Renal cortex interstitium (tissue), 15 donors: ENCODE results near the gene GRIP1. TPM values are rescaled to one million over a fixed set of nuclear protein-coding genes. Genes with fewer than 3 reads are reported as not detected.

Experiments
- DNase-seq, 11 donors: peaks; one replicate each; pipeline ENCODE4 v3.0.0-alpha.2; 2013; ENCODE audit warnings: low read depth in 9 of 11, low spot score in 4 of 11; ENCODE audit errors: extremely low read depth in 1 of 11
- long read RNA-seq, 16 experiments: transcript quantifications; one replicate each; lab custom pipeline, GENCODE V29; 2026
- polyA plus RNA-seq, 3 donors: library from polyadenylated mRNA; unstranded; fragments of 120-200 nt; gene quantifications; one replicate each; pipeline ENCODE4 v1.2.1, GENCODE V29; 2013; ENCODE audit not compliant: insufficient read length in 3 of 3

Gene GRIP1
- 10 to 100 TPM; 23.0 to 27.4 (median 26.7) TPM for polyA plus RNA-seq
- long read RNA-seq, donor 1: 0 reads
- long read RNA-seq, donor 2: 0 reads
- long read RNA-seq, donor 3, partial matches to known transcripts: 0 of 1 reads
- long read RNA-seq, donor 3, other reads (novel, unspliced or antisense): 0 of 1 reads
- long read RNA-seq, donor 4, partial matches to known transcripts: 7 of 7 reads
- long read RNA-seq, donor 4, other reads (novel, unspliced or antisense): 0 of 7 reads
- long read RNA-seq, donor 5: 0 reads
- long read RNA-seq, donor 6: 0 reads
- long read RNA-seq, donor 7: 0 reads
- long read RNA-seq, donor 8, partial matches to known transcripts: 26 of 26 reads
- long read RNA-seq, donor 8, other reads (novel, unspliced or antisense): 0 of 26 reads
- long read RNA-seq, donor 9, partial matches to known transcripts: 0 of 1 reads
- long read RNA-seq, donor 9, other reads (novel, unspliced or antisense): 0 of 1 reads
- long read RNA-seq, donor 10, partial matches to known transcripts: 0 of 1 reads
- long read RNA-seq, donor 10, other reads (novel, unspliced or antisense): 0 of 1 reads
- long read RNA-seq, donor 11: 0 reads
- long read RNA-seq, donor 12: 0 reads
- long read RNA-seq, donor 13: 0 reads
- long read RNA-seq, donor 14: 0 reads
- long read RNA-seq, donor 15, partial matches to known transcripts: 0 of 1 reads
- long read RNA-seq, donor 15, other reads (novel, unspliced or antisense): 0 of 1 reads
- long read RNA-seq, donor 16: 0 reads

- DNase-seq: no peak
These were observed at the start of gene GRIP1 for GRCh38 chr12:66678338-66679275. TSS of gene GRIP1 (minus strand) at chr12:66679076. CDS start at chr12:66678904, 172 bp downstream.

GRCh38 chr12:66726556-66726955, 47.7 kb upstream of the GRIP1 start:
- DNase-seq: no peak

GRCh38 chr12:66725031-66725430, 46.2 kb upstream of the GRIP1 start:
- DNase-seq: no peak

- no peak for DNase-seq
These were observed 45.7 kb upstream of the GRIP1 start for GRCh38 chr12:66724616-66725015.

GRCh38 chr12:66724026-66724425, 45.1 kb upstream of the GRIP1 start:
- no peak for DNase-seq

- DNase-seq: no peak
These were observed 41.0 kb upstream of the GRIP1 start for GRCh38 chr12:66719862-66720261.

GRCh38 chr12:66717036-66717673, 38.3 kb upstream of the GRIP1 start:
- DNase-seq: no peak

- DNase-seq: no peak
These were observed 37.6 kb upstream of the GRIP1 start for GRCh38 chr12:66716522-66716921.

- DNase-seq: no peak
These were observed 35.8 kb upstream of the GRIP1 start for GRCh38 chr12:66714709-66715108.

GRCh38 chr12:66713984-66714383, 35.1 kb upstream of the GRIP1 start:
- DNase-seq: no peak

- no peak for DNase-seq
These were observed 31.0 kb upstream of the GRIP1 start for GRCh38 chr12:66709893-66710292.

- no peak for DNase-seq
These were observed 30.5 kb upstream of the GRIP1 start for GRCh38 chr12:66709457-66709773.

- DNase-seq: peak in 1 of 11 donors; percentile 15
These were observed 30.0 kb upstream of the GRIP1 start for GRCh38 chr12:66708704-66709456.

- DNase-seq: no peak
These were observed 28.3 kb upstream of the GRIP1 start for GRCh38 chr12:66707002-66707697.

- DNase-seq: no peak
These were observed 21.0 kb upstream of the GRIP1 start for GRCh38 chr12:66699738-66700482.

- no peak for DNase-seq
These were observed 19.7 kb upstream of the GRIP1 start for GRCh38 chr12:66698558-66698957.

- no peak for DNase-seq
These were observed 18.5 kb upstream of the GRIP1 start for GRCh38 chr12:66697404-66697803.
